ENCODE data around the gene POP5.

POP5 gene

DNA sequence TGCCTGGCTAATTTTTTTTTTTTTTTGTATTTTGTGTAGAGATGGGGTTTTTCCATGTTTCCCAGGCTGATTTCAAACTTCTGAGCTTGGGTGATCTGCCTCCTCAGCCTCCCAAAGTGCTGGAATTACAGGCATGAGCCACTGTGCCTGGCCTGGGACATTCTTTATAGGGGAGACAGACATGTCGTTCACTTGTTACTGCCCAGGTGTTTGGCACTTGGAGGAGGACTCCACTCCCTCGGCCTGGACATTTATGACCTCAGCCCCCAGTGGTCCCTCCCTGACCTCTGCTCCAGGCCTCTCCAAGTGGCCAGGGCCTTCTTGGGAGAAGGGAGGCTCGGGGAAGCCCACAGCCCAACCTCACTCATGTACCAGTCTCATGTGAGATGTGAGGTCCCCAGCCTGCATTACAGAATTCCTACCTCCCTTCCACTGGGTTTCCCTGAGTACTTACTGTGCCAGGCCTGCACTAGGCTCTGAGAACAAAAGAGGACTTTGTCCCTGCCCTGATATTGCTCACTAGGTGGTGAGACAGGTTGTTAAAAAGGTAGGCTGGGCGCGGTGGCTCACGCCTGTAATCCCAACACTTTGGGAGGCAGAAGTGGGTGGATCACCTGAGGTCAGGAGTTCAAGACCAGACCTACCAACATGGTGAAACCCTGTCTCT lies 9.7 kb upstream of the POP5 start:
- in situ Hi-C loops (cut with HindIII; ENCODE audit: low sequenced_read_pairs), result no loop called here

DNA sequence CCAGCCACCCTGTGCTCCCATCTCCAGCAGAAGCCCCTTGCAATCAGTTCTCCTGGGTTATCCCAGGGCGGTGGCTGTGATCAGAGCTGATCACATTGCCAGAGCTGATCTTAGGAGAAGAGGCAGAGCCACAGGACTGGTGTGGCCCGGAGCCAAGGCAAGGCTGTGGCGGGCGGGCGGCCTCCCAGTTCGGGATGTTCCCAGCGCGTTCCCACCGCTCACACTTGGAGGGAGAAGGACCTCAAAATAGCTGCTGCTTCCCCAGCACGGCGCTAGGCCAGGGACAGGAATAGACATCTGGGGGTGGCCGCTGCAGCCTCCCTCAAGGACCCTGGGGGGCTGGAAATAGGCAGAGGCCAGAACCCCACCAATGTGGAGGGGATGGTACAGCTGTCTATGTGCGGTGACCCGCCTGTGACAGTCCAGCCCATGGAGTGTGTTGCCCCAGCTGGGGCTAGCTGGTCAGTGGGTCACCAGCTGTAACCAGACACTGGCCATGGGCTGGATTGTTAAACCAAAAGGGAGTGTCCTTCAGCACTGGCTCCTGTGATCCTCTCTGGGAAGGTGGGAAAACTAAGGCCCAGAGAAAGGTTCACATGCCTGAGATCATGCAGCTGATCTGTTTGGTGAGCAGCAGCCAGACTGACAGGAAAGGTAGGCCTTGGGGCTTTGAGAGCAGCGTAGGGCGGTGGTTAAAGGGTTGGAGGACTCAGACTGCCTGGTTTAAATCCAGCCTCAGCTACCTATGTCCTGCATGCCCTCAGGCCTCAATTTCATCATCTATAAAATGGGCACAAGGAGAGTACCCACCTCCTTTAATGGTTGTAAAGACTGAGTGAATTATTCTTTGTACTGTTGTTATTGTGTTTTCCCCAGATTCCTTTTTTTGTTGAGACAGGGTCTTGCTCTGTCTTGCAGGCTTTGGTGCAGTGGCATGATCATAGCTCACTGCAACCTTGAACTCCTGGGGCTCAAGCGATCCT lies 8.0 kb upstream of the POP5 start:
- in situ Hi-C loops (cut with HindIII; ENCODE audit: low sequenced_read_pairs), result loop anchor here (10.0 kb wide), 2 partner anchors 136 to 396 kb away; partner anchors contain the start of gene ACADS

DNA sequence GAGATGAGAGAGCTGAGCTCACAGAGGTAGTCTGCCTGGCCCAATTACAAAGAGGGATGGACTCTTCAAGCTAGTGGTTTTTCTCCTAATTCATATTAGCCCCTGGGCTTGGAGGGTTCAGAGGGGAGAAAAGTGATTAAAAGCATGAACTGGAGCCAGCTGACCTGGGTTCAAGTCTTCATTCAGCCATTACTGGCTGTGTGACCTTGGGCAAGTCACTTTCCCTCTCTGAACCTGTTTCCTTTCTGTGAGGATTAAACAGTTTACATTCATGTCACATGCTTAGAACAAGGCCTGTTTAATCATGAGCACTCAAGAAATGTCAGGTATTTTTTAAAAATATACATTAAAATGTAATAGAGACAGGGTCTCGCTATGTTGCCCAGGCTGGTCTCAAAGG lies 7.2 kb upstream of the POP5 start:
- in situ Hi-C loops (cut with HindIII; ENCODE audit: low sequenced_read_pairs), result loop anchor here (10.0 kb wide), 2 partner anchors 136 to 396 kb away; partner anchors contain the start of gene ACADS

DNA sequence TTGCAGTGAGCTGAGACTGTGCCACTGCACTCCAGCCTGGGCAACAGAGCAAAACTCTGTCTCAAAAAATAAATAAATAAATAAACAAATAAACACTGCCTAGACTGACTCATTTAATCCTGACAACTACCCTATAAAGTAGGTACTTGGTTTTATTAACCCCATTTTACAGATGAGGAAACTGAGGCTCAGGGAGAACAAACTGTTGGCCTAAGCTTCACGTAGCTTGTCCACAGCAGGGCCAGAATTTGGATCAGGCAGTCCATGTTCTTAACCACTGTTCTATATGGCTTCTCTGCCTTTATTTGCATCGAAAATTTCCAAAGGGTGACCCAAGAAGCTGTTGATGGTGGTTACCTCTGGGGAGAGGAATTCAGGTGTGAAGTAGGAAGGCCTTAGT lies 5.7 kb upstream of the POP5 start:
- in situ Hi-C loops (cut with HindIII; ENCODE audit: low sequenced_read_pairs), result loop anchor here (10.0 kb wide), 2 partner anchors 138 to 398 kb away; partner anchors contain the start of gene ACADS

DNA sequence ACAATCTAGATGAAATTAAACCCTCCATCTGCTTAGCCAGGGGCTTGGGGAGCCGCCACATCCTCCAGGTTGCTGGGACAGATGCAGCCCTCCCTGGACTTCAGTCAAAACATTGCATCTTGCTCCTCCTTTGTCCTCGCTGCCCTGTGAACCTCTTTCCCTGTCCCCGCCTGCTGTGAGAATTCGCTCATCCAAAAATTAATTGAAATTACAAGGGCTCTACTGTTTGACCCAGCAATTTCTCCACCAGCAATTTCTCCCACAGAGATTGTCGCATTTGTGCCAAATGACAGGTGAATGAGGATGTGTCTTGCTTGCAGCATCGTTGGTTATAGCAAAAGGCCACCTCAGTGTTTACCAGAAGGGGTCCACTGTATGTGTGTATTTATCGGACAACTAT lies 5.0 kb upstream of the POP5 start:
- in situ Hi-C loops (cut with HindIII; ENCODE audit: low sequenced_read_pairs), result loop anchor here (10.0 kb wide), 2 partner anchors 139 to 399 kb away; partner anchors contain the start of gene ACADS

DNA sequence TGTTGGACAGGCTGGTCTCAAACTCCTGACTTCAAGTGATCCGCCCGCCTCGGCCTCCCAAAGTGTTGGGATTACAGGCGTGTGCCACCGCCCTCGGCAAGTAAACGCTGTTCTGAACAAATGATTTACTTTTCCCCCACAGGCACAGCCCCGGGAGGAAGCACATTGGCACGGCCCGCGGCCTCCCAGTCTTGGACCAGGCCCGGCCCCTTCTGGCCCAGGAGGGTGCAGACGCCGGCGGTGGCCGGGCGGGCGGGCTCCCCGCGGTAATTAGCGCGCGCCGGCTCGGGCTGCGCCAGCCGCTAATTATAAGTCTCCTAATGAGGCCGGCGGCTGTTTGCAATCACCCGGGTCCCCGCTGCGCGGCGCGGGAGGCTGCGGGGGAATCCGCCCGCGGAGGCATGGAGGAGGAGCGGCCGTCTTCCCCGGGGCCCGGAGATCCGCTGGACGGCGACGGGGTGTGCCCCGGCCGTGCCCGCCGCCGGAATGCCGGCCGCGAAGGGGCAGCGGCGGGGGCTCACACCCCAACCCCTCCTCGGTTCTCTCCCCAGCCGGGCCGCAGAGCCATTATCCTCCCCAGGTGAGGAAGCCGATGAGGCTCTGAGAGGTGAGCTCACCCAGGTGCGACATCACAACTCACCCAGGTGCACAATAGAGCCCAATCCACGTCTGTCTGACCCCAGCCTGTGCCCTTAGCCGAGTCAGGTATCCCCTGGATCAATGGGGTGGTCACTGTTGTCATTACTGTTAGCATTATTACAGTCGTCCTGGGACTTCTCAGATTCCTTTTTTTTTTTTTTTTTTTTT lies 3.3 kb upstream of the POP5 start:
- in situ Hi-C loops (cut with HindIII; ENCODE audit: low sequenced_read_pairs), result loop anchor here (5.0 to 10.0 kb wide), 3 partner anchors 92 to 400 kb away; partner anchors contain the start of gene ACADS

DNA sequence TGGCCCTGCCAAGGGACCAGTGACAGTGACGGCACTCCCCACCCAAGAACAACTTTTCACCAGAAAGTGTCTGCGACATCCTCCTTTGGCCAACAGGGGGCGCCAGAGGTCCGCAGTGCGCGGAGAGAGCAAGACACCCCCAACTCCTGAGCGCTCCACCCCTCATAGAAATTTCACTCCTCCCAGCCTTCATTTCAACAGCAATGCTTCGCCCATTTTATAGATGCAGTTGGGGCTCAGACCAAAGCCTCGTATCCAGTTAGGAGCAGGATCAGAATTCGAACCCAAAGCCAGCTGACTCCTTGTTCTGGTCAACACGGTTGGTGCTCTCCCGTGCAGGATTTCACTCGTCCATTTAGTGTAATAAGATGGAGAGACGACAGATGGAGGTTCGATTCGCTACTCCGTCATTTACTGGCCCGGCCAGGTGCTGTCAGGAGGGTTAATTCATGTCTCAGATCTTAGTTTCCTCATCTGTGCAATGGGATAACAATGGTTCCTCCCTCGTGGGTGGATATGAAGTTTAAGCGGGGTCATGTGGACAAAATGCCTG lies 2.4 kb upstream of the POP5 start:
- in situ Hi-C loops (cut with HindIII; ENCODE audit: low sequenced_read_pairs), result loop anchor here (5.0 to 10.0 kb wide), 3 partner anchors 91 to 401 kb away; partner anchors contain the start of gene ACADS

DNA sequence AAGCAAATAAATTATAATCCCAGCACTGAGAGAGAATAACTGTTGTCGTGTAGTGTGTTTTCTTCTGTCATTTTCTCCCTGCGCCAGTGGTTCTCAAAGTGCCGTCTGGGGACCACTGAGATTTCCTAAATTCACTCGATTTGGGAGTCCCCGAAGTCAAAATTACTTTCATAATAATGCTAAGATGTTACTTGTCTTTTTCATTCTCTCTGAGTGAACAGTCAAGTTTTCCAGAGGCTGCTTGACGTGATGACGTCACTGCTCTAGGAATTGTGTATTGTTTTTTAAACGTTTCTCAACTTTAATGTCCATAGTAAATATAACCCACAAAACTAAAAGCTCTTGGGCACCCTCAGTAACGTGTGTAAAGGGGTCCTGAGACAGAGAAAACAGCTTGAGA lies 796 bp upstream of the POP5 start:
- in situ Hi-C loops (cut with HindIII; ENCODE audit: low sequenced_read_pairs), result loop anchor here (5.0 to 10.0 kb wide), 3 partner anchors 90 to 403 kb away; partner anchors contain the start of gene ACADS

DNA sequence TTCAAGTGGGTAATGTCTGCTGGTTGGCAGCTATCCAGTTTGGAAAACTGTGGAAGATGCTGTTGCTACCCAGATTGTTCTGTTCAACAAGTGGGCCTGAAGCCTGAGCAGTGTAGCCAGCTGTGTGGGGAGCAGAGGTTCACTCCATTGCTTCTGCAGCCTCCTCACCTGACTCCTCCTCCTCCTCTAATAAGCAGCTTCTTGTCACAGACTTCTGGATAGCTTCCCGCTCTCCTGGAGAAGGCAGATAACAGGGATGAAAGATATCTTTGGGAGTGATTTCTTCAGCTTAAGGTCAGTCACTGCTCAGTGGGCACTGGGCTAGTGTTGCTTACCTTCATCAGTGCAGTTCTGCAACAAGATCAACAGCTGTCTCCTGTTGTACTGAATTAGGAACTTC lies 2.0 kb downstream of the POP5 start:
- in situ Hi-C loops (cut with HindIII; ENCODE audit: low sequenced_read_pairs), result no loop called here

DNA sequence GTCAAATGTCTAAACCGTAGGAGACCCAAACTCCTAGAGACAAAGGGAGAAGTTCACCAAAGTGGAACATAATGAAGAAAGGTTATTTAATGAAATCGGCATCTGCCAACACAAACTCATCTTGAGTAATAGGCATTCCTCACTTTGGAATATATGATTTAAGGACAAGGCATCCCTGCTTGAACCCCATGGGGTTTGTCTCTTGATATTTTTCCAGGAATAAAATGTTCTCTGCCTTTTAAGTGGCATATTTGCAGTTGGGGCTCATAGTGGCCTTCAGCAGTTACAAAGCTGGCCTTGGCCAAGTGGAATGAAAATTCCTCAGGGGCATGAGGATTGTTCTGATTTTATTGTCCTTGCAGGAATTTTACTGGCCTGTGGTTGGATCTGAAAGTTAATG lies 7.1 kb downstream of the POP5 start:
- in situ Hi-C loops (cut with HindIII; ENCODE audit: low sequenced_read_pairs), result no loop called here

DNA sequence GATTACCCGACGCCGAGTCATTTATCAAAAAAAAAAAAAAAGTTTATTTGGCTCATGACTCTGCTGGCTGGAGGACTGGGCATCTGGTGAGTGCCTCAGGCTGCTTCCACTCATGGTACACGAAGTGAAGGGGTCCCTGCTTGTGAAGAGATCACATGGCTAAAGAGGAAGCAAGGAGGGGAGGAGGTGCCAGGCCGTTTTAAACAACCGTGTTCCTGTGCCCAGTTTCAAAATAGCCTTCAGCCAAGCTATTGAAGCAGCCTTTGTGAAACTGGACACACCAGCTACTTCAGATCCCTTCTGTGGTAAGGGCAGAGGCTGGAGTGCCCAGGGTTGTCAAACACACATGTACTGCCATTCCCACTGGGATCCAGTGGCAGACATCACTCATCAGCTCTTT lies 7.6 kb downstream of the POP5 start:
- in situ Hi-C loops (cut with HindIII; ENCODE audit: low sequenced_read_pairs), result no loop called here

DNA sequence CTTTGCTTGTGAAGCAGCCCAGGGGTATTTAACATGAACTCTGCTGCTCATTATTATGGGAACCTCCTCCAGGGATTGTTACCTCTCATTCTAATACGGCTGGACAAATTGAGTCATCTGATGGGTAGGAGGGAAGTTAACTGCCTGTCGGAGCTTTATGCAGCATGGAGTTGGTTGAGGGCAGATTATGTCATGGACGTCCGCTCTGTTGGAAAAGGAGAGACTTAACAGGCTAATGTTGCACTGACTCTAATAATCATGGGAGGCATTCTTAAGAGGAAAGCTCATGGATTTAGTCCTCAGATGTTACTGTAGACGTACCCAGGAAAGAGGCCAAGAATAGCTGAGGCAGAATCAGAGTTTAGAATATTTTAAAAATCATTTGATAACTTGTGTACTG lies 9.9 kb downstream of the POP5 start:
- in situ Hi-C loops (cut with HindIII; ENCODE audit: low sequenced_read_pairs), result no loop called here

DNA sequence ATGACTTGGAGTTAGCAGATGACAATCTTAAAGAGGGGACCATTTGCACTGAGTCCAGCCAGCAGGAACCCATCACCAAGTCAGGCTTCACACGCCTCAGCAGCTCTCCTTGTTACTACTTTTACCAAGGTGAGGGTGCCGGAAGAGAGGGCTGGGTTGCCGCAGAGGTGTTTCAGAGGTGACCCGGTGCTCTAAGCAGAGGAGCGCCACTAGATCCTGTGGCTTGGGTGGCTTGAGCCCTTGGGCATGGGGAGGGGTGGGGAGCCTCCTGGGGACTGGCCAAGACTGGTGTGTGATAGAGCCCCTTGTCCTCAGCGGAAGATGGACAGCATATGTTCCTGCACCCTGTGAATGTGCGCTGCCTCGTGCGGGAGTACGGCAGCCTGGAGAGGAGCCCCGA lies 17.7 kb downstream of the POP5 start:
- in situ Hi-C loops (cut with HindIII; ENCODE audit: low sequenced_read_pairs), result no loop called here

DNA sequence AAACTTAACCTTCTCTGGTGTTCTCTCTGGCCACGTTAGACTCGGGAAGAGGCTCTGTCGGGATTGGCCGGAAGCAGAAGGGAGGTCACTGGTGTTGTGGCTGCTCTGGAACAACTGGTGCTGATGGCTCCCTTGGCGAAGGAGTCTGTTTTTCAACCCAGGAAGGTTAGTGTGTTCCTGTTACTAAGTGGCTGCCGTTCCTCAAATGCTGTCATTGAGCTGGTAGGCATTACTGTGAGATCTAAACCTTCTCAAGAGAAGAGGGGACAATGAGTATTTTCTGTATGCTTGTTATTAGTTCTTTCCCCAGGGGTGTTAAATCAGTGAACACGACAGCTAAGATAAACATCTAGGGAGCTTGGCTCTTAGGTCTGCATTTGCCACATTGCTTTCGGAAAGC lies 18.3 kb downstream of the POP5 start:
- in situ Hi-C loops (cut with HindIII; ENCODE audit: low sequenced_read_pairs), result no loop called here

DNA sequence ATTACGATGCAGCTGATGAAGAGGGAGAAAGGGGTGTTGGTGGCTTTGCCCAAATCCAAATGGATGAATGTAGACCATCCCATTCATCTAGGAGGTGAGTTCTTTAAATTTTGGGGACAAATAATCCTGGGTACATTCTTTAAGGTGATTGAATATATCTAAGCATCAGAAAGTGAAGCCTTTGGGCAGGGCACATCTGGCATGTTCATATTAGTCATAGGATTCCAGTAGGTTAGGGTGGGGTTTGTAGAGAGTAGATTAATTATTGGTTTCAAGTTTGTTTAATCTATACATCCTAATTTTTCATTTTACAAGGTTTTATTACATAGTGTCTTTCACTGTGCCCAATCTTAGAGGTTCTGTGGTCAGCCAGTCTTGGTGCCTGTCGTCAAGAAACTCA lies 23.6 kb downstream of the POP5 start:
- in situ Hi-C loops (cut with HindIII; ENCODE audit: low sequenced_read_pairs), result no loop called here

DNA sequence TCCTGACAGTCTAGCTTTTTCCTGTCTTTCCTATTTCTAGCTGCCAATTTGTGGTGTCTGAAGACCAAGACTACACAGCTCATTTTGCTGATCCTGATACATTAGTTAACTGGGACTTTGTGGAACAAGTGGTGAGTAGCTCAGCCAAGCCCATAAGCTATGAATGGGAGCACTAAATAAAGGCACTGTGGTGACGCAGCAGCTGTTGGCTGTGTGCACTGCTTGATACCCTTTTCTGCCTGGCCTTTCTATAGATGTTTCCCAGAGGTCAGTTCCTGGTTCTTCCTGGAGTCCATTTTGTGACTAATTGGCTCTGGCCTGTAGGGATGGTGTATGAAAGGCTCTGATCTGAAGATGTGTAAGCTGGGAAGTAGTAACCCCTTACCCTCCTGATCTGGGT lies 26.5 kb downstream of the POP5 start:
- in situ Hi-C loops (cut with HindIII; ENCODE audit: low sequenced_read_pairs), result no loop called here

DNA sequence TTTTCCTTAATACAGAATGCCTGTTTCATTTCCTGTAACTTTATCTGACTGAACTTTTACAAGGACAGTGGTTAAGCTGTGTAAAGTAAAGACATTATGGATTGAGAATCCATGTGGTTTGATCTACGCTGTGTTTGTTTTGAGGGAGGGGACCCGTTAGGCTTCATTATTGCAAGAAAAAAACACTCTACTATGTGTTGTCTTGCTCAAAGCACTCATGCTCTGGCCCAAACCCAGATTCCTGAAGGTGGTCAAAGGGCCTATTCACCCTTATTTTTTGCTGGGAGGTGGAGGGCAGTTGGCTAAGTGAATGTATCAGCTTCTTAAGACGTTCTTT lies 35.2 kb downstream of the POP5 start:
- in situ Hi-C loops (cut with HindIII; ENCODE audit: low sequenced_read_pairs), result no loop called here

DNA sequence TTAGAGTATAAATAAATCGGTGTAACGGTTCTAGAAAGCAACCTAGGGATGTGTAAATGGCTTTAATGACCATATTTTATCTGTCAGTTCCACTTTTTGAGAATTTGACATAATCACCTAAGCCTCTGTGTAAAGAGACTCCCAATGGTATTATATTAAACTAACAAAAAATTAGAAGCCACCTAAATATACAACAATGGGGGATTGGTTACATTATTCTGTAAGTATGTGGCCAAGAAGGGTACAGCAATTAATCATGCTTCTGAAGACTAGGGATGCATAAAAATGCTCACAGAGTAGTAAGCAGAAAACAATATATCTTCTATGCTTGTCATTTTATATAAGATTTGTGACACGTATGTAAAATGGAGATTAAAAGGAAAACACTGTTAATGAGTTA lies 36.5 kb downstream of the POP5 start:
- in situ Hi-C loops (cut with HindIII; ENCODE audit: low sequenced_read_pairs), result no loop called here

DNA sequence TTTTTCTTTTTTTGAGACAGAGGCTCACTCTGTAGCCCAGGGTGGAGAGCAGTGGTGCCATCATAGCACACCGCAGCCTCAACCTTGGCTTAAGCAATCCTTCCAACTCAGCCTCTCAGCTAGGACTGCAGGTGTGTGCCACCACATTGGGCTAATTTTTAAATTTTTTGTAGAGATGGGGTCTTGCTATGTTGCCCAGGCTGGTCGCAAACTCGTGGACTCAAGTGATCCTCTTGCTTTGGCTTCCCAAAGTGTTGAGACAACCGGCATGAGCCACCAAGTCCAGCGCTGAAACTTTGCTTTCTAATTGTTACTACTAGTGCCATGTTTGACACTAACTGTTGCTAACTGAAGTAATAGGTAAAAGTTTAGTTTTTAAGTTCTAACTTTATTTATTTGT lies 39.0 kb downstream of the POP5 start:
- in situ Hi-C loops (cut with HindIII; ENCODE audit: low sequenced_read_pairs), result no loop called here

DNA sequence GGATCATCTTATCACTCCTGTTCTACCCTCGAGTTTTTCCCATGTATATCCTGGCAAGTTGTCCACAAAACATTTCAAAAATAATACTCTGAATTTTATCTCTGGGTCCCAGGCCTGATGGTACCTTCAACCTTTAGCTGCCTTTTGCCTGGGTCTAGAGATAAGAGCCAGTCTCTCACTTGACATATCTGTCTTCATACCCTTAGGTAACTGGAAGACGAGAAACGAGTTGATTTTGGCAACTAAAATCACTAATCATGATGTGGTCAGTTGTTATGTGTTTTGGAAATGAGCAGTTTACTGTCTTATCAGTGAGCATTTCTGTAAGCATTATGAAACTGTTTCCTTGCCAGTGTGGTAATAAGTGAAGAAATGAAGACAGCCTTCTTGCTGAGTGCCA lies 40.8 kb downstream of the POP5 start:
- in situ Hi-C loops (cut with HindIII; ENCODE audit: low sequenced_read_pairs), result no loop called here

DNA sequence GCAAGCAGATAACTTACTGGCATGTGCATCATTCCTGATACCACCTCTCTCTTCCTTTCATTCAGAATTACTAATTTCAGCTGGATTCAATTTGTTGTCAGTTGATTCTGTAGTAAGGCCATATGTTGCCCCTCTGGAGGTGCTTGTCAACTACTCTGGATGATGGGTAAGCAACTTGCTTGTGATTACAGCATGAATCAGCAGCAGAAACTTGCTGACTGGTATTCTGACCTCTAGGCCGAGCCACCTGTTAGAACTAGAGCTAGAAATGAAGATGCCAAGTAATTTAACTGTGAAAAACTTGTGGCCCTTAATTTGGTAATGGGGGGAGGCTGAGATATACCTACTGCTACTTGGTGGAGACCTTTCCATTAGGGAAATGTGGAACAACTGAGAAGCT lies 41.9 kb downstream of the POP5 start:
- in situ Hi-C loops (cut with HindIII; ENCODE audit: low sequenced_read_pairs), result loop anchor here (5.0 kb wide), 2 partner anchors 42 to 237 kb away; partner anchors contain the start of genes DYNLL1 and SIRT4

Data from endothelial cell of hepatic sinusoid (primary cell).